IPS-20b (cell line): ENCODE measurements around the gene SPANXN4.

Experiments used
- H3K27ac ChIP-seq: one replicate; pipeline ENCODE4 v1.5.1; 2013; ENCODE audit warnings: low read length
- H3K27me3 ChIP-seq: 2 replicates; pipeline ENCODE4 v1.6.1; 2013; ENCODE audit warnings: mild to moderate bottlenecking, low read length, inconsistent platforms; ENCODE audit not compliant: insufficient read depth
- H3K36me3 ChIP-seq: 2 replicates; pipeline ENCODE4 v1.6.1; 2013; ENCODE audit warnings: low read depth, mild to moderate bottlenecking, inconsistent platforms, low read length, moderate library complexity; ENCODE audit not compliant: insufficient read depth
- H3K4me1 ChIP-seq: 2 replicates; pipeline ENCODE4 v1.6.1; 2013; ENCODE audit warnings: mild to moderate bottlenecking, control low read depth, inconsistent platforms, low read length, moderate library complexity; ENCODE audit not compliant: insufficient read depth
- H3K4me3 ChIP-seq: 2 replicates; pipeline ENCODE4 v1.5.1; 2013; ENCODE audit warnings: mild to moderate bottlenecking, low read length, inconsistent platforms
- H3K9ac ChIP-seq: 2 replicates; pipeline ENCODE4 v1.6.1; 2013; ENCODE audit warnings: low read depth, mild to moderate bottlenecking, inconsistent platforms, low read length, moderate library complexity
- H3K9me3 ChIP-seq: 2 replicates; pipeline ENCODE4 v1.6.1; 2013; ENCODE audit warnings: mild to moderate bottlenecking, low read depth, low read length, inconsistent platforms; ENCODE audit not compliant: insufficient read depth

The SPANXN4 gene

GRCh38 chrX:143058120-143058519, 32.4 kb downstream of the SPANXN4 start:
- H3K36me3 ChIP-seq = no peaks in the 10 kb centered on the region
- H3K4me1 ChIP-seq = no peaks in the 10 kb centered on the region; the same call in 1 of the 2 replicates
- no peak overlapping the region for H3K4me3 ChIP-seq
- H3K27me3 ChIP-seq = no peaks in the 10 kb centered on the region
- no peaks in the 10 kb centered on the region for H3K9me3 ChIP-seq
- H3K9ac ChIP-seq = no peak overlapping the region
- no peak overlapping the region for H3K27ac ChIP-seq

GRCh38 chrX:143081231-143081630, 55.5 kb downstream of the SPANXN4 start:
- Histone ChIP-seq H3K27ac (no peak overlapping the region), H3K36me3 (no peaks in the 10 kb centered on the region), H3K4me1 (no peaks in the 10 kb centered on the region), H3K4me3 (no peak overlapping the region), H3K9me3 (peaks cover 8% of the 10 kb centered on the region; the same call in 1 of the 2 replicates), H3K27me3 (no peaks in the 10 kb centered on the region), H3K9ac (no peak overlapping the region)

- no peaks in the 10 kb centered on the region for H3K4me1 ChIP-seq
- H3K4me3 ChIP-seq = no peak overlapping the region
- H3K9me3 ChIP-seq = peaks cover 8% of the 10 kb centered on the region; the same call in 1 of the 2 replicates
- no peaks in the 10 kb centered on the region for H3K27me3 ChIP-seq
- H3K27ac ChIP-seq = no peak overlapping the region
- H3K9ac ChIP-seq = no peak overlapping the region
- no peaks in the 10 kb centered on the region for H3K36me3 ChIP-seq
Measured at GRCh38 chrX:143082537-143082936, 56.8 kb downstream of the SPANXN4 start.
